SKM-1 treated with dmso at 0.1 percent for 144 hours (cell line): Measurements from ENCODE around the gene BCKDHB.

Experiments used
- DNase-seq: peaks from one replicate; lab custom pipeline; 2025; ENCODE audit not compliant: unreplicated experiment; lab: John Stamatoyannopoulos, UW

BCKDHB gene

GRCh38 chr6:80366051-80366450 lies 259.6 kb downstream of the BCKDHB start:
- no peak for DNase-seq

DNA sequence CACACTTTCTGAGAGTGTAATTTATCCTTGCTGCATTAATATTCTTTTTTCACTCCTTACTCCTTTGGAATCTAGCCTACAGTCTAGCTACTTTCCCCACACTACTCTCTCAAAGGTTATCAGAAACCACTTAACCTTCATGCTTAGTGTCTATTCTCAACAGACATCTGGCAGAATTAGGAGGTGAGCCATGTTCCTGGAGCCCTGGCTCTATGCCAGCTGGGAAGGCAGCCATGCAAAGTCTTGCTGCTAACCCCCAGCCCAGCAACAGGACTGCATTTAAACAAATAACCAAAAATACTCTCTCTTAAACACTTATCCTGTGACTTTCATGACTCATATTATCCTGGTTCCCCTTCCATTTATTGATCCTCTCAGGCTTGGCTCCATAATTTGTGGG lies 260.2 kb downstream of the BCKDHB start:
- DNase-seq, result no peak

GRCh38 chr6:80376411-80376810 lies 269.9 kb downstream of the BCKDHB start:
- DNase-seq, result no peak

DNA sequence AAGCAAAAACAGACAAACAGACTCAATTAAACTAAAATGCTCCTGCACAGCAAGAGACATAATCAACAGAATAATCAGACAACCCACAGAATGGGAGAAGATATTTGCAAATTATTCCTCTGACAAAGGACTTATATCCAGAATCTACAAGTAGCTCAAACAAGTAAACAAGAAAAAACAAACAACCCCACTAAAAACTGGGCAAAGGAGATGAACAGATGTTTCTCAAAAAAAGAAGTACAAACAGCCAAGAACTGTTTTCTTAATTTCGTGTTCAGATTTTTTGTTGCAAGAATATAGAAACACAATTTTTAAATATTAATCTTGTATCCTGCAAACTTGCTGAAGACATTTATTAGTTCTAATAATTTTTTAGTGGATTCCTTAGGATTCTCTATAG lies 274.1 kb downstream of the BCKDHB start:
- no peak for DNase-seq

GRCh38 chr6:80382811-80383210 lies 276.3 kb downstream of the BCKDHB start:
- no peak for DNase-seq

DNA sequence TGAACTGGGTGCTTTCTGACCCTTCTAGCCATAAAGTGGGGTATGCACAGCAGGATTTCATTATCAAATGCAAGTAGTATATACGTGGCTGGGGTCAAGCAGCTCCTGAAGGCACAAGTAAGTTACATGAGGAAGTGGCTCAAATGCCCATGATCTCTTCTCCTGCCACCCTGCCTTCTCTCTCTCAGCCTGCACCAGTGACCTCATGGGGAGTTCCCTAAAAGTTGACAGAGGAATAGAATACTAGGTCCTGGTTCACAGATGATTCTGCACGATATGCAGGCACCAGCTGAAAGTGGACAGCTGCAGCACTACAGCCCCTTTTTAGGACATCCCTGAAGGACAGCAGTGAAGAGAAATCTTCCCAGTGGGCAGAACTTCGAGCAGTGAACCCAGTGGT lies 282.0 kb downstream of the BCKDHB start:
- no peak for DNase-seq
